Stimulated activated CD4-positive, alpha-beta T cell treated with anti-CD3 and anti-CD28 coated beads, Interleukin-4, amount 100 ng/mL, for 48 hours (primary cell): ENCODE results near the gene DOK7.

ENCODE experiments used
- DNase-seq, 2 donors: peaks; one replicate each; pipeline ENCODE4 v3.0.0-alpha.2; 2020; ENCODE audit warnings: low read depth in 2 of 2

DOK7 gene

DNA sequence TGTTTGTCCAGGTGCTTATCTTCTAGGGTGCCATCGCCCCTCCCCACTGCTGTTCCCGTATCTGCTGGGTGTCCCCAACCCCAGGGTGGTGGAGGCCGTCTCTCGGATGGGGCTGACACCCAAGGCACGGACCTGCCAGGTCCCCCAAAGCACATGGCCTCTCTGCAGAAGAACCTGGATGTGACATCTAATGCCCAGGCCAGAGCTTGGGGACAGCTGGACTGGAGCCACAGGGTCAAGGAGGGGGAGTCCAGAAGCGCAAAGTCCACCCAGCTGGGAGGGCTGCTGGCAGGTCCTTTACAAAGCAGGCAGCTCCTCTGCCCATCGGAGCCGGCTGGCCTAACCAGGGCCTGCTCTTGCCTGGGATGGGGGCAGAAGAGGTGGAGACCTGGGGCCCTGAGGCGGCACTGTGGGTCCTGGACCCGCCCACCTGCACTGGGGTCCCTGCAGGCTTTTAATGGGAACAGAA, 751 bp upstream of the DOK7 start:
- DNase-seq: no peak

DNA sequence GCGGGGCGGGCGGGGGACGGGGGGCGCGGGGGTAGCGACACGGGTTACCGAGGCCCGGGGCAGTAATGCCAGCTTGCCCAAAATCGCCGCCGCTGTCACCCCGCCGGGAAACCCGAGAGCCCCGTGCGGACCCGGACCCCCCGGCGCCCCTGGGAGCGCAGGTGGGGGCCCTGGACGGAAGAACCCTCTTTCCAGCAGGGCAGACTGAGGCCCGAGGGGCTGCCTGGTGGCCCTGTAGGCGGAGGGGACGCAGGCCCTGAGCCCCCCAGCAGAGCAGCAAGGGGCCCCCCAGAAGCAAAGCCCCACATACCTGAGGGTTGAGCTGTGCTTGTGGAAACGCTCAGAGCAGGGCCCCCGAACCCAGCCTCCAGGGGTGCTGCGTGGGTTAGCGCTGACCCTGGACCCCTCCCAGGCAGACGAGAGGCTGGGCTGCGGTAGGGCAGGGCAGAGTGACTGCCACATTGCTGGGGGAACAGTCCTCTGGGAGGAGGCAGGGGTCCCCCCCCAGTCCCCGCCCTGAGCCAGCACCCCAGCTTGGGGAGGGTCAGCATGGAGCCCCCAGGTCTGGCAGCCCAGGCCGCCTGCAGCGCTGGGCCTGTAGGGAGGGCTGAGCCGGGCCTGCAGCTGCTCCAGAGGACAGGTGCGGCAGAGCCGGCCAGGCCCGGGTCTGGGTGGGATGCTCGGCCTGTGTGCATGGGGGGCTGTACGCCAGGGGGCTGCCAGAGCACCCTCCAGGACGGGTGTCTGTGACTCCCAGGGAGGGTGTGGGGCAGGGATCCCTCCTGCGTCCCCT, 646 bp downstream of the DOK7 start:
- DNase-seq: no peak

DNA sequence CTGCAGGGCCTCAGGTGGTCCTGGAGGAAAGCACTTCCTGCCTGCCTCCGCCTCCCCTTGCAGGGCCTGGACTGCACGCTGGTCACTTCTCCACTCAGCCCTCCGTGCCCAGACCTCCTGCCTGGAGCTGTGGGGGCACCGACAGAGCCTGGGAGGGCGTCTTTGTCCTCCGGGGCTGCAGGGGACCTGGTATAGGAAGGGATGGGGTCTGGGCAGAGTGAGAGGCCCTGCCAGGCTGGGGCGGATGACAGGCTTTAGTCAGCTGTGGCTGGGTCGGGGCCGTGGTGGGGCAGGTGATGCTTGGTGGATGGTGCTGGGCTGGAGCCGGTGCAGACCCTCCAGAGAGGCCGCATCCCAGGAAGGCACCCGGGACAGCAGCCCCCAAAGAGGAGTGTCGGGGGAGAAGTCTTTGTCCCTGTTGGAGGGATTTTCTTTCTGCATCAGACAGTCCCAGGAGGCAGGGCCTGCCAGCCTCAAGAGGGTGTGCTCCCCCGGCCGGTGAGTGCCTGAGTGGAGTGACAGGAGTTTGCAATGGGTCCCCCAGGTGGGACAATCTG, 1.3 kb downstream of the DOK7 start:
- DNase-seq: no peak

DNA sequence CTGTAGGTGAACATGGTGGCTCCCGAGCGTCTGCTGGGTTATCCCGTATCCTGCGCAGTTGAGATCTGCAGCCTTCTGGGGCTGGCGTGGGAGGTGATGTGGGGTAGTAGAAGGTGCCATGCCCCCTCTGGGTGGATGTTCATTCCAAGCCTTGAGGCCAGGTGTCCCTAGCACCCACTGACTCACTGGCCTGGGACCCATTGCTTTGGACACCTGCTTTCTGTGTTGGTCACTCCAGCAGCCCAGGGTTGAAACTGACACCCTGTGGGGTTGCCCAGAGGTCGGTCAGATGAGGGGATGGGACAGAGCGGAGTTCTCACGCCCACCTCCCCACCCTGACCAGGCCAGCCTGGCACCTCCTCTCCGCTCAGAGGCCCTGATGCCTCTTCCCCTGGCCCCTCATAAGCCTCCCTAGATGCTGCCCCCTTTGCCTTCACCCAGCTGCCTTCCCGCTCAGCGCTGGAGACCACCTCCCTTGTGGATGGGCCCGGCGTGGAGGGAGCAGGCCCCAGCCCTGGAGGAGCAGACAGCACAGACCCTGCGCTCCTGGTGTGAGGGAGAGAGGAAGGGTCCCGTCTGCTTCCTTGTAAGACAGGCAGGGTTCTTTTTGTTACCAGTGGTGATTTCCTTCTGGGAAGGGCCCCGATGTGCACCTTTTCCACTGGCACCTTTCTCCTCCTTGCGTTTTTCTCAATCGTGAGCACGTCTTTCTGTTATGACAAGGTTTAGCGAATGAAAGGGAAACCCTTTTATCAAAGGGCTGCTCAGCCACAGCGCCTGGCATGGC, 2.0 kb downstream of the DOK7 start:
- DNase-seq: no peak

DNA sequence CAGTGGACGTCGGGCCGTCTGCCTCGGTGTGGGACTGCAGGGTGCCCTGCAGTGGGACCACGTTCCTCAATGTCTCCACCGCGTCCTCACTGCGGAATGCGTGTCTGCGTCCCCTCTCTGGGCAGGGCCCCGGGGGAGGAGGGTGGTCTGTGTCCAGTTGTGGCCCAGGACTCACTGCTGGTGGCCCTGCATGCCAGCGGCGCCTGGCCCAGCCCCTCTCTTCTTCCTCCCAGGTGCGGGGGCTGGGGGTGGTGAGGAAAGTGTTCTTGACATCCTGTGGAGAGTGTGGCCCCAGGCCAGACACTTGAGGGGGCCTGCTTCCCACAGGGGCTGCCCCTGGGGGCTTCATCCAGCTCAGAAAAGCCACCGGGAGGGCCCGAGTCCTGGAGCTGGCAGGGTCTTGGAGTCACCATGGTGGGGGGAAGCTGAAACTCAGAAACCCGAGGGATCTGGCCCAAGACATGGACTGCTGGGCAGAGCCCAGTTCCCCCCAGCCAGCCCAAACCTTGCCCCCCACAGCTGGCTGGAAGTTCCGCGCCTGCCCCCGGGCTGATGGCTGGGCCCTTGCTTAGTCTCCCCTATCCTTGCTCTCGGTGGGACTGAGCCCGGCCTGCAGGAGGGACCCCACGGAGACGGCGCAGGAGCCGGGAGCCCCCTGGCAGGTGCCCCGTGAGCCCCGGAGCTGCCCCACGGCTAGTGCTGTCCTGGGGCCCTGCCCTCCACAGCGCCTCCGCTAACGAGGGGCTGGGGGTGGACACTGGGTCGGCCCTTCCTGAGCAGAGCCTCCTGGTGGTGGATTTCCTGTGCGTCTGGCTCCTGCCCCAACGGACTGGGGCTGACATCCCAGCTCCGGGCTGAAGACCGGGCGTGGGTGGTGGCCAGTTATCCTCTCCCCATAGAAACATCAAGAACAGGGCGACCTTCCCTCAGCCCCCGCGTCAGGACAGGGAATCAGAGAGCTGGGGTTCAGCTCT, 2.9 kb downstream of the DOK7 start:
- no peak for DNase-seq

DNA sequence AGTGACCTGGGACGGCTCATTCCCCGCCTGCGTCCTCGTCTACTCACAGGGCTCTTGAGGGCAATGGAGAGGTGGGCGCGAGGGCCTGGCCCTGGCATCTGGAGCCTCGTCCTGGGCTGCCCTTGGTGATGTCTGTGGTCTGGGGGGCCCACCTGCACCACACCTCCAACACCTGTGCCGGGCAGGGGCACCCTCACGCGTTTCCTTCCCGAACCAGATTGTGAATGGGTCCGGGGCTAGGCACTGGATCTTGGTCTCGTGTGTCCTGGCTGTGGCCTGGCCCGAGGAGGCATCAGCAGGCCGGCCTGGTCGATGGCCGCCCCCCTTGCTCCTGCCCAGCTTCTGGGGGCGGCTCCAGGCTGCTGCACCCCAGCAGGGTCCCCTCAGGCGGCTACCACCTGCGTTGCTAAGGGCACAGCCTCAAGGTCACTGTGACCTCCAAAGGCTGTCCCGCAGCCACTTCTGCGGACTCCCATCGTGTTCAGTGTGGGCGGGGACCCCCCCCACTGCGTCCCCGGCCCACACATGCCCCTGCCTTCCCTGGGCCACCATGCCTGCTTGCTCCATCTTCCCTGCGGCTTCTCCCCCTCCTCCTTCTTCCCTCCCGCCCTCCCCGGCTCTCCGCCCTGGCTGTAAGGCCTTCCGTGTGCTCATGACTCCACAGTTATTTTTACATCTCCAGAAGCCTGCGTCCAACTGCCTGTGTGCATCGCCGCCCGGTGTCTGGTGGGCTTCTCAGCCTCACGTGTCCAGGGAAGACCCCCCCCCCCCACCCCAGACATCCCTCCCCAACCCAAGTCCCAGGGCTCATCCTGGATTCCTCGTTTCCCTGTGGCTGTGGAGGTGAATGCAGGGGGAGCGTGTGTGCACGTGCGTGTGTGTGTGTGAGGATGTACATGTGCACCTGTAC, 3.8 kb downstream of the DOK7 start:
- no peak for DNase-seq

DNA sequence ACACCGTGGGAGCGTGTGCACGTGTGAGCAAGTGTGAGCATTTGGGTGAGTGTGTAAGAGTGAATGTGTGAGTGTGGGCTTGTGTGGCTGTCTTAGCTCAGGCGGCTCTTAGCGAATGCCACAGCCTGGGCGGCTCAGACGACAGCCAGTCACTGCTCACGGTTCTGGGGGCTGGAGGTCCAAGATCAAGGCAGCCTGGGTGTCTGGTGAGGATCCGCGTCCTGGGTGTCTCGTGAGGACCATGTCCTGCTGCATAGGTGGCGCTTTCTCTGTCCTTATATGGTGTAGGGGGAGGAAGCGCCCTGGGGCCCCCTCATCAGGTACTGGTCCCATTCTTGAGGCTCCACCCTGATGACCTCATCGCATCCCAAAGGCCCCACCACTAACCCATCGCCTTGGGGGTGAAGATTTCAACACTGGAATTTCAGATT, 4.5 kb downstream of the DOK7 start:
- DNase-seq: no peak

DNA sequence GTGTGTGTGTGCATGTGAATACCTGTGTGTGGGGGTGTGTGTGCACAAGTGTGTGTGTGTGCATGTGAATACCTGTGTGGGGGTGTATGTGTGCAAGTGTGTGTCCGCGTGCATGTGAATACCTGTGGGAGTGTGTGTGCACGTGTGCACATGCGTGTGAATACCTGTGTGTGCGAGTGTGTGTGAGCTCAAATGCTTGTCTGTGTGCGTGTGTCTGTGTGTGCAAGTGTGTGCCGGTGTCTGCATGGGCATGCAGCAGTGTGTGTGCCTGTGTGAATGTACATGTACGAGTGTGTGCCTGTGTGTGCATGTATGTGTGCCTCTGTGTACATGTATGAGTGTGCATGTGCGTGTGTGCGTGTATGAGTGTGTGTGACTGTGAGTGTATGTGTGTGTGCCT, 5.0 kb downstream of the DOK7 start:
- no peak for DNase-seq

DNA sequence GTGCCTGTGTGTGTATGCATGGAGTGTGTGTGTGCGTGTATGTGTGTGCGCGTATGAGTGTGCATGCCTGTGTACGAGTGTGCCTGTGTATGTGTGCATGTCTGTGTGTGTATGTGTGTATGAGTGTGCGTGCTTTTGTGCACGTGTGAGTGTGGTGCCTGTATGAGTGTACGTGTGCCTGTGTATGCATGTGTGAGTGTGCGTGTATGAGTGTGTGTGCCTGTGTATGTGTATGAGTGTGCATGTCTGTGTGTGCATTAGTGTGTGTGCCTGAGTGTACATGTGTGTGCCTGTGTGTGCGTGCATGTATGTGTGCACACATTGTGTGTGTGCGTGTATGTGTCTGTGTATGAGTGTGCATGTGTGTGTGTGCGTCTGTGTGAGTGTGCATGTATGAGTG, 5.7 kb downstream of the DOK7 start:
- no peak for DNase-seq

DNA sequence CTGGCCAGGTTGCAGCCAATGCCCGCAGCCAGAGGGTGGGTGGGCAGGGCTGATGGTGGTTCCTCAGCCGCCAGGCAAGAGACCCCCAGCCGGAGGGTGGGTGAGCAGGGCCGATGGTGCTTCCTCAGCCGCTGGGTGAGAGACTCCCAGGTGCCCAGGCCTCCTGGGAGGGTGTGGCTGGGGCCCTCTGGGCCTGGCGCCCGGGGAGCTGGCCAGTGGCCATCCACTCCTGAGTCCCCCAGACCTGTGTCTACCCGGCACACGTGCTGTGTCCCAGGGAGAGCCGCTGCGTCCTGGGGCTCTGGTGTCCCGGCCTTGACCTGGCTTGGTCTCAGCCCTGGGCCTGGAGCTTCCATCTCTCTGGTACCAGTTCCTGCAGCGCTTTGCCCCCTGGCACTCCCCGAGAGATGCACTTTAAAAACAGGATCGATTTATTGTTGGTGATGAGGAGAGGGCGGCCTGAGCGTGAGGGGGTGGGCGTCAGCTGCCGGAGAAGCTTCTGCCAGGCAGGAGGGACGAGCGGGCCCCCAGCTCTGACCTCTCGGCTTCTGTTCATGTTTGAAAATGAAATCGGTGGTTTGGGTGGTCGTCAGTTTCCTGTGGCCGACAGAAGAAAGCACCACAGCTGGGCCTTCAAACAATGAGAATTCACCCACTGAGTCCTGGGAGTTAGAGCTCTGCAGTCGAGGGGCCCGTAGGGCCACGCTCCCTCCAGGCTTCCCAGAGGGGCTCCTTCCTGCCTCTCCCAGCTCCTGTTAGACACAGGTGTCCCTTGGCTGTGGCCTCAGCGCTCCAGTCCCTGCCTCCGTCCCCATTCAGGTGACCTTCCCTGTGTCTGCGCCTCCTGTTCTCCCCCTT, 6.5 kb downstream of the DOK7 start:
- no peak for DNase-seq

DNA sequence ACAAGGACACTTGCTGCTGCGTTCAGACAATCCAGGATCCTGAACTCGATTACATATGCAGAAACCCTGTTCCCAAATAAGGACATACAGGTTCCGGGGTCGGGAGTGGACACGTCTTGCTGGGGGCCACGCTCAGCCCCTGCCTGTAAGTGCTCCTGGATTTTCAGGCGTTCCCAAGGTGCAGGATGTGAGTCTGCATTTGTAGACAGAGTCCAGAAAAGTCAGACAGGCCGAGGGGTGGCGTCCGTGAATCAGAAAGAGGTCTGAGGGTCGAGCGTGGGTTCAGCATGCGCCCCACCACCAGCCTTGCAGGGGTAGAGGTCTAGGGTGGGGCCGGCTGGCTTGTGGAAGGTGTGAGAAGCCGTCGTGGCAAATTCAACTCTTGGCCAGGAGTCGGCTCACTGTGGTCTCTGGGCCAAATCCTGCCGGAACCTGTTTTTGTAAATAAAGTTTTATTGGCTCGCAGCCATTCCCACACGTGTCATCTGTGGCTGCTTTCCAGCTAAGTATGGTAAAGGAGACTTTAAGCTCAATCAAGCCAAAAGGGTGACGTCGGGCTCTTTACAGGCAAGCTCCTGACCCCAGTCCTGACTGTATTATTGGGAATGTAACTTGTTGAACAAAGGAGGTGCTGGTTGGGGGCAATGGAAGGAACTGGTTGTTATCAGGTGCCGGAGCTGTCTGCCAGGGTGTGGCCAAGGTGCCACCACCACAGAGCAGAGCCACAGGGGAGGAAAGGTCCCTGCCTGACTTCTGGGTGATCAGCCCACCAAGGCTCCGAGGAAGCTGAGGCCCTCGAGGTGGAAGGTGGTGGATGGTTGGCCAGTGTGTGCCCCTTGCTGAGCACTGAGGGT, 7.4 kb downstream of the DOK7 start:
- DNase-seq: no peak

DNA sequence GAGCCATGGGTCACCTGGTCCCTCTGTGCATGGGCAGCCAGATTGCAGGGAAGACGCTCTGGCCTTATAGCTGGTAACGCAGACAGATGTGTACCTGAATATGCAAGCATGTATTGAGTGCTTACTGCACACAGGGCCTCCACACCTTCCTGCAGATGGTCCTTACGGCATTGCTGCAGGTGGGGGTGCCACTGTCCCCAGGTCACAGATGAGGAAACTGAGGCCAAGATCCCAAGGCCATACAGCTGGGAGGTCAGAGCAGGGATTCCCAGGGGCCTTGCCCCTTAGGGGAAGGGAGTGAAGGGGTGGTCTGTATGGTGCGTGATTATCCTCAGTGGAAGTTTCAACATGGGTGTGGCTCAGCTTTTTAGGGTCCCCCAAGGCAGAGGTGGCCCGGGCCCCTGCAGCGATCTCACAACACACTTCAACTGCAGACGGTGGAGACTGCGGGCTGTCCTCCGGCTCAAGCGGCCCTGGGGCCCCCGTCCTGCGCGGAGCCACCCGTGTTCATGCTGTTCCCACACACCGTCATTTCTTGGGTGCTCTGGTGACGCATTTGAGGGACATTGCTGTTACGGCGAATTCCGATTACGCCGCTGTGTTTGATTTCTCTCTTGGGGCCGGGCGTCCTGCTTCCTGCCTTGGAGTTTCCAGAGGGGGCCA, 8.1 kb downstream of the DOK7 start:
- DNase-seq: no peak

DNA sequence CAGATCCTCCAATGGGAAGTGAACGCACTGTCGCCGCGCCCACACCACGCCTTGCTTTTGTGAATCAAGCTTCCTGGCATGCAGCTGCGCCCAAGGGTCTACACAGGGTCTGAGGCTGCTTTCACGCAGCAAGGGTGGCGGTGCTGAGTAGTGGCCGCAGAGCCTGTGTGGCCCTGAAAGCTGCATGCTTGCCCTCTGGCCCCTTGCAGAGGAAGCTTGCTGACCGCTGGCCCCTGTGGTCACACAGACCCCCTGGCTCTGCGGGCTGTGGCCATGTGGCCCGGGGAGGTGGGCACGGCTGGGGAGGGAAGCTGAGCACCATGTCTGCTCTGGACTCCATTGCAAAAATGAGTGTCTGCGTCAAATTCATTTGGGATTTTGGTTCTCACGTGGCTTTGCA, 8.8 kb downstream of the DOK7 start:
- no peak for DNase-seq

DNA sequence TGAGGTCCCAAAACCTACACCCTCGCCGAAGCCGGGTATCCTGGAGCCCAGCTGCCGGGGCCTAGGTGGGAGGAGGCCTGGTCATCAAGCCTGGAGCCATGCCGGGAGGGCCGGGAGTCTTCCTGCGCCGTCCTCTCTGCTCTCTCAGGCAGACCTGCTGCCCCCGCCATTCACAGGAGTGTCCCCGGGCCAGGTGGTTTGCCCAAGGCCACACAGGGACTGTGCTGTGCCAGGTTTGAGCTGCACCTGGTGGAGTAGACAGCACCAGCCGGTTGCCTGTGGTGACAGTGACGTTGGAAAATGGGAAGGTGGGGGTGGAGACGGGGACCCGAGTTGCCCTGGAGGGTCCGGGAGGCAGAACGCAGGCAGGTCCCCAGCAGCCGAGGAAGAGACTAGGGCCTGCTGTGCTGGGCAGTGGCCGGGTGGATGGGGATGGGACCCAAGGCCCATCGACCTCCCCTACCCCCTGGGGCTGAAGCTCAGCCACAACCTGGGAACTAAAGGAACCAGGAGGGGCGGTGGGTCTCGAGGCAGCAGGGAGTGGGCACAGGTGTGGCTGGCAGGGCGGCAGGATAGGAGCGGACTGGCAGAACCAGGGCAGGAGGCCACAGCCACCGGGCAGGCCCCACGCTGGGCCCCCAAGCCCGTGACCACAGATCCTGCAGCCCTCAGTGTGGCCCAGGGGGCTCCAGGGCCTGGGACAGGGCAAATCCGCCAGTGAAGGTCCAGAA, 9.5 kb downstream of the DOK7 start:
- no peak for DNase-seq

DNA sequence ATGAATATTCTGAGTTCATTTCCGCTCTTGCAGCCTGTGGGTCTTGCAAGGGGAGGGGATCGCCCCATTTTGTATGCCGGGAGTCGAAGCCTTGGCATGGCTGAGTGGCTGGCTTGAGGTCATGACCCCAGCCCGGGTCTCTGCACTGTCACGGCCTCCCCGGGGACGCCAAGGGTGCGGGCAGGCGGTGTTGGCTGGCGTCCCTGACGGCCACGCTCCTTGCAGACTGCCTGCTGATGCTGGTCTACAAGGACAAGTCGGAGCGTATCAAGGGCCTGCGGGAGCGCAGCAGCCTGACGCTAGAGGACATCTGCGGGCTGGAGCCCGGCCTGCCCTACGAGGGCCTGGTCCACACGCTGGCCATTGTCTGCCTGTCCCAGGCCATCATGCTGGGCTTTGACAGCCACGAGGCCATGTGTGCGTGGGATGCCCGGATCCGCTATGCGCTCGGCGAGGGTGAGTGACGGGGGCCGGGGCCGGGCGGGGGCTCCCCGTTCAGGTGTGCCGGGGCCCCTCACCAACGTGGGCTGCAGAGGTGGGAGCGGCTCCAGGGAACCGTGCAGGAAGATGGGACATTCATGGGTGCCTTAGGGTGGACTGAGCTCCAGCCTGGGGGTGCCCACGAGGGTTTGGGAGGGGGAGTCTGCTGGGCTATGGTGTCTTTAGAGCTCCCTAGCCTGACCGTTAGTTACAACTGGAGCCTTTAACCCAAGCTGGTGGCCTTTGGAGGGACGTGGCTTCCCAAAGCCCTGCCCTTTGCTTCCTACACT, 10.3 kb downstream of the DOK7 start:
- no peak for DNase-seq

DNA sequence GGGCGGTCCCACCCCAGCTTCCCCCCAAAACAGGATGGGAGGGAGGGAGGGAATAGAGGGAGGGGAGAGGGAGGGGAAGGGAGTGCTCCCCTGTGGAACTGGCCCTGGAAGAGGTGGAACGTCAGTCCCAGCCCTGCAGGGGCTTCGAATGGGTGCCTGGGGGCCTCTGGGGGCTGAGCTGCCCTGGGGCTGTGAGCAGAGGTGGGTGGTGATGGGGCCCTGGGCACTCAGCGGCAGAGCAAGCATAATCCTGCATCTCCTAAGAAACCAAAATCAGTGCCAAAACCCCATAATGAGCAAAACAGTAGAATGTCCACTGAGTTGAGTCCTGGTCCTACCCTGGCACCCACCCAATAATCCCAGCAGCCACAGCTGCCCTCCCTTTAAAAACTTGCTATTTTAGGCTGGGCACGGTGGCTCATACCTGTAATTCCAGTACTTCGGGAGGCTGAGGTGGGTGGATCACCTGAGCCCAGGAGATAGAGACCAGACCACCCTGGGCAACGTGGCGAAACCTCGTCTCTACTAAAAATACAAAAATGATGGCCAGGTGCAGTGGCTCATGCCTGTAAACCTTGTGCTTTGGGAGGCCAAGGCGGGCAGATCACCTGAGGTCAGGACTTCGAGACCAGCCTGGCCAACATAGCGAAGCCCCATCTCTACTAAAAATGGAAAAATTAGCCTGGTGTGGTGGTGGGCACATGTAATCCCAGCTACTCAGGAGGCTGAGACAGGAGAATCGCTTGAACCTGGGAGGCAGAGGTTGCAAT, 11.1 kb downstream of the DOK7 start:
- no peak for DNase-seq
